ENCODE results near the gene KDM1B.

Gene KDM1B

GRCh38 chr6:18182568-18182967 lies 27.3 kb downstream of the KDM1B start:
- Histone ChIP-seq H3K9me2 (replicated peaks; ENCODE audit: low read depth, low read length) (no peaks in the 10 kb centered on the region), H3K9me3 (ENCODE audit: insufficient read depth, low read depth, low read length) (no peaks in the 10 kb centered on the region), H3K4me2 (ENCODE audit: low read depth, low read length, poor library complexity, severe bottlenecking) (no peak overlapping the region), H3K4me3 (ENCODE audit: low read length, poor library complexity, severe bottlenecking) (no peak overlapping the region), H4K20me1 (ENCODE audit: insufficient read depth, low read length, poor library complexity, severe bottlenecking) (no peaks in the 10 kb centered on the region), H2AFZ (ENCODE audit: low read length) (no peak overlapping the region), H3K27me3 (ENCODE audit: insufficient read depth, low read length, poor library complexity, severe bottlenecking) (no peaks in the 10 kb centered on the region), H3K4me1 (ENCODE audit: insufficient read depth, low read length, poor library complexity, severe bottlenecking) (peaks cover 17% of the 10 kb centered on the region), H3K9ac (ENCODE audit: low read depth, low read length, poor library complexity, severe bottlenecking) (no peak overlapping the region), H3K79me2 (ENCODE audit: insufficient read depth, low read length) (no peaks in the 10 kb centered on the region), H3F3A (ENCODE audit: low read depth) (no peaks in the 10 kb centered on the region), H3K36me3 (ENCODE audit: insufficient read depth, low read length) (no peaks in the 10 kb centered on the region)
- TF ChIP-seq, protein P1, sequence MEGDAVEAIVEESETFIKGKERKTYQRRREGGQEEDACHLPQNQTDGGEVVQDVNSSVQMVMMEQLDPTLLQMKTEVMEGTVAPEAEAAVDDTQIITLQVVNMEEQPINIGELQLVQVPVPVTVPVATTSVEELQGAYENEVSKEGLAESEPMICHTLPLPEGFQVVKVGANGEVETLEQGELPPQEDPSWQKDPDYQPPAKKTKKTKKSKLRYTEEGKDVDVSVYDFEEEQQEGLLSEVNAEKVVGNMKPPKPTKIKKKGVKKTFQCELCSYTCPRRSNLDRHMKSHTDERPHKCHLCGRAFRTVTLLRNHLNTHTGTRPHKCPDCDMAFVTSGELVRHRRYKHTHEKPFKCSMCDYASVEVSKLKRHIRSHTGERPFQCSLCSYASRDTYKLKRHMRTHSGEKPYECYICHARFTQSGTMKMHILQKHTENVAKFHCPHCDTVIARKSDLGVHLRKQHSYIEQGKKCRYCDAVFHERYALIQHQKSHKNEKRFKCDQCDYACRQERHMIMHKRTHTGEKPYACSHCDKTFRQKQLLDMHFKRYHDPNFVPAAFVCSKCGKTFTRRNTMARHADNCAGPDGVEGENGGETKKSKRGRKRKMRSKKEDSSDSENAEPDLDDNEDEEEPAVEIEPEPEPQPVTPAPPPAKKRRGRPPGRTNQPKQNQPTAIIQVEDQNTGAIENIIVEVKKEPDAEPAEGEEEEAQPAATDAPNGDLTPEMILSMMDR (conservative IDR thresholded peaks at IDR 0.05; ENCODE audit: low read length) = no peak
- TF ChIP-seq EZH2phosphoT487 (IDR thresholded peaks at IDR 0.05; ENCODE audit: borderline replicate concordance) = no peak

- no peaks in the 10 kb centered on the region for H3K9me3 ChIP-seq (ENCODE audit: insufficient read depth, low read depth, low read length)
- no peak overlapping the region for H3K4me3 ChIP-seq (ENCODE audit: low read length, poor library complexity, severe bottlenecking)
- H3K79me2 ChIP-seq (ENCODE audit: insufficient read depth, low read length) = no peaks in the 10 kb centered on the region
- H3K36me3 ChIP-seq (ENCODE audit: insufficient read depth, low read length) = no peaks in the 10 kb centered on the region
- H3K27me3 ChIP-seq (ENCODE audit: insufficient read depth, low read length, poor library complexity, severe bottlenecking) = no peaks in the 10 kb centered on the region
- no peak overlapping the region for H3K9ac ChIP-seq (ENCODE audit: low read depth, low read length, poor library complexity, severe bottlenecking)
- H3K4me1 ChIP-seq (ENCODE audit: insufficient read depth, low read length, poor library complexity, severe bottlenecking) = peaks cover 17% of the 10 kb centered on the region
- H4K20me1 ChIP-seq (ENCODE audit: insufficient read depth, low read length, poor library complexity, severe bottlenecking) = no peaks in the 10 kb centered on the region
- TF ChIP-seq EZH2phosphoT487 (IDR thresholded peaks at IDR 0.05; ENCODE audit: borderline replicate concordance) = no peak
- TF ChIP-seq, protein P1 (conservative IDR thresholded peaks at IDR 0.05; ENCODE audit: low read length) = no peak
- no peak overlapping the region for H3K4me2 ChIP-seq (ENCODE audit: low read depth, low read length, poor library complexity, severe bottlenecking)
- H3K9me2 ChIP-seq (replicated peaks; ENCODE audit: low read depth, low read length) = no peaks in the 10 kb centered on the region
- H3F3A ChIP-seq (ENCODE audit: low read depth) = no peaks in the 10 kb centered on the region
- H2AFZ ChIP-seq (ENCODE audit: low read length) = no peak overlapping the region
These were observed 28.5 kb downstream of the KDM1B start for GRCh38 chr6:18183766-18184165.

- no peaks in the 10 kb centered on the region for H4K20me1 ChIP-seq (ENCODE audit: insufficient read depth, low read length, poor library complexity, severe bottlenecking)
- no peaks in the 10 kb centered on the region for H3F3A ChIP-seq (ENCODE audit: low read depth)
- peak overlapping the region; percentile 25 for H3K4me2 ChIP-seq (ENCODE audit: low read depth, low read length, poor library complexity, severe bottlenecking)
- H3K9ac ChIP-seq (ENCODE audit: low read depth, low read length, poor library complexity, severe bottlenecking) = no peak overlapping the region
- H3K9me2 ChIP-seq (replicated peaks; ENCODE audit: low read depth, low read length) = no peaks in the 10 kb centered on the region
- no peaks in the 10 kb centered on the region for H3K79me2 ChIP-seq (ENCODE audit: insufficient read depth, low read length)
- H3K9me3 ChIP-seq (ENCODE audit: insufficient read depth, low read depth, low read length) = no peaks in the 10 kb centered on the region
- no peaks in the 10 kb centered on the region for H3K27me3 ChIP-seq (ENCODE audit: insufficient read depth, low read length, poor library complexity, severe bottlenecking)
- no peaks in the 10 kb centered on the region for H3K36me3 ChIP-seq (ENCODE audit: insufficient read depth, low read length)
- peak overlapping the region; percentile 15 for H3K4me3 ChIP-seq (ENCODE audit: low read length, poor library complexity, severe bottlenecking)
- no peak overlapping the region for H2AFZ ChIP-seq (ENCODE audit: low read length)
- no peak for TF ChIP-seq EZH2phosphoT487 (IDR thresholded peaks at IDR 0.05; ENCODE audit: borderline replicate concordance)
- TF ChIP-seq, protein P1 (conservative IDR thresholded peaks at IDR 0.05; ENCODE audit: low read length) = no peak
- H3K4me1 ChIP-seq (ENCODE audit: insufficient read depth, low read length, poor library complexity, severe bottlenecking) = peaks cover 17% of the 10 kb centered on the region
These were observed 30.4 kb downstream of the KDM1B start for GRCh38 chr6:18185624-18186023.
